ENCODE data around the gene POU2AF1. TPM values are rescaled to one million over a fixed set of nuclear protein-coding genes. Genes with fewer than 3 reads are reported as not detected.

The POU2AF1 gene
- polyA plus RNA-seq, 1 donor (not counting 4 experiments of a cell fraction or from before 2014, with no cell fraction given): not detected

GRCh38 chr11:111330234-111330893 is 48.7 kb downstream of the POU2AF1 start:
- TF ChIP-seq CTCF (optimal IDR thresholded peaks at IDR 0.05 in 1 of 3, IDR thresholded peaks at IDR 0.05 in 1 of 3, conservative IDR thresholded peaks at IDR 0.05 in 1 of 3; ENCODE audit: extremely low read depth in 1 of 3, insufficient read depth in 2 of 3, low read length in 3 of 3): no peak
- Histone ChIP-seq H3K9me1 (ENCODE audit: control insufficient read depth, extremely low read depth, insufficient read depth, low read length) (no peaks in the 10 kb centered on the region), H3K27ac (ENCODE audit: control insufficient read depth, insufficient read depth, low read length) (no peak overlapping the region), H3K36me3 (ENCODE audit: control insufficient read depth in 2 of 2, extremely low read depth in 1 of 2, insufficient read depth in 2 of 2, low read length in 2 of 2) (no peaks in the 10 kb centered on the region), H3K27me3 (ENCODE audit: control insufficient read depth, extremely low read depth, insufficient read depth, low read length) (no peaks in the 10 kb centered on the region), H3K9me3 (ENCODE audit: control insufficient read depth, low read depth, low read length) (no peaks in the 10 kb centered on the region), H3K4me2 (ENCODE audit: control insufficient read depth, extremely low read depth, insufficient read depth, low read depth, low read length) (no peak overlapping the region), H2AFZ (ENCODE audit: control insufficient read depth, low read length) (no peak overlapping the region), H3K9ac (ENCODE audit: control insufficient read depth, extremely low read depth, insufficient read depth, low read length) (no peak overlapping the region), H4K20me1 (ENCODE audit: control insufficient read depth, extremely low read depth, insufficient read depth, low read length) (no peaks in the 10 kb centered on the region), H3K4me3 (ENCODE audit: control insufficient read depth in 2 of 3, extremely low read depth in 1 of 3, insufficient read depth in 2 of 3, low read depth in 1 of 3, low read length in 3 of 3) (no peak overlapping the region), H3K4me1 (ENCODE audit: control insufficient read depth, extremely low read depth, insufficient read depth, low read length) (peaks cover 8% of the 10 kb centered on the region), H3K79me2 (ENCODE audit: control insufficient read depth, insufficient read depth, low read length) (no peaks in the 10 kb centered on the region)
- dilution Hi-C loops (cut with MboI; ENCODE audit: extremely low pct_ligation_motif_present, low sequenced_read_pairs): no loop called here
- FAIRE-seq (no peak), DNase-seq (ENCODE audit: low read depth, low spot score) (no peak)

- no peaks in the 10 kb centered on the region for H3K27me3 ChIP-seq (ENCODE audit: control insufficient read depth, extremely low read depth, insufficient read depth, low read length)
- no peaks in the 10 kb centered on the region for H3K79me2 ChIP-seq (ENCODE audit: control insufficient read depth, insufficient read depth, low read length)
- H3K36me3 ChIP-seq (ENCODE audit: control insufficient read depth in 2 of 2, extremely low read depth in 1 of 2, insufficient read depth in 2 of 2, low read length in 2 of 2): no peaks in the 10 kb centered on the region
- DNase-seq (ENCODE audit: low read depth, low spot score) (no peak), FAIRE-seq (no peak)
- H3K4me1 ChIP-seq (ENCODE audit: control insufficient read depth, extremely low read depth, insufficient read depth, low read length): peaks cover 8% of the 10 kb centered on the region
- H3K9ac ChIP-seq (ENCODE audit: control insufficient read depth, extremely low read depth, insufficient read depth, low read length): no peak overlapping the region
- H3K27ac ChIP-seq (ENCODE audit: control insufficient read depth, insufficient read depth, low read length): no peak overlapping the region
- no peak overlapping the region for H3K4me3 ChIP-seq (ENCODE audit: control insufficient read depth in 2 of 3, extremely low read depth in 1 of 3, insufficient read depth in 2 of 3, low read depth in 1 of 3, low read length in 3 of 3)
- H2AFZ ChIP-seq (ENCODE audit: control insufficient read depth, low read length): no peak overlapping the region
- no peaks in the 10 kb centered on the region for H3K9me1 ChIP-seq (ENCODE audit: control insufficient read depth, extremely low read depth, insufficient read depth, low read length)
- TF ChIP-seq CTCF (optimal IDR thresholded peaks at IDR 0.05 in 1 of 3, IDR thresholded peaks at IDR 0.05 in 1 of 3, conservative IDR thresholded peaks at IDR 0.05 in 1 of 3; ENCODE audit: extremely low read depth in 1 of 3, insufficient read depth in 2 of 3, low read length in 3 of 3) (no peak), EZH2 (IDR thresholded peaks at IDR 0.05; ENCODE audit: low read length) (no peak)
- dilution Hi-C loops (cut with MboI; ENCODE audit: extremely low pct_ligation_motif_present, low sequenced_read_pairs): no loop called here
- H4K20me1 ChIP-seq (ENCODE audit: control insufficient read depth, extremely low read depth, insufficient read depth, low read length): no peaks in the 10 kb centered on the region
- H3K4me2 ChIP-seq (ENCODE audit: control insufficient read depth, extremely low read depth, insufficient read depth, low read depth, low read length): no peak overlapping the region
- H3K9me3 ChIP-seq (ENCODE audit: control insufficient read depth, low read depth, low read length): no peaks in the 10 kb centered on the region
These were observed 49.5 kb downstream of the POU2AF1 start for GRCh38 chr11:111329306-111330204.

Measured in keratinocyte (primary cell).